Mesenchymal stem cell (in vitro differentiated cells and primary cell): Measurements from ENCODE around the gene ERP44.
"Not testable (repeated sequence)": the region's sequence is repeated elsewhere in the genome, so short reads cannot be mapped to it uniquely, and the experiment has no call there.

Source experiments
- DNase-seq: peaks from one replicate; pipeline ENCODE4 v3.0.0-alpha.2; 2013
- H2AFZ ChIP-seq: one replicate; pipeline ENCODE4 v1.6.1; 2013; ENCODE audit warnings: low read depth, mild to moderate bottlenecking, control low read depth, inconsistent platforms, low read length, moderate library complexity
- H2AK5ac ChIP-seq: 2 replicates; pipeline ENCODE4 v1.6.1; 2013; ENCODE audit warnings: low read length, moderate library complexity, mild to moderate bottlenecking, inconsistent platforms; ENCODE audit not compliant: severe bottlenecking
- H2BK120ac ChIP-seq: one replicate; pipeline ENCODE4 v1.6.1; 2013; ENCODE audit warnings: low read depth, mild to moderate bottlenecking, inconsistent platforms, low read length, moderate library complexity
- H2BK12ac ChIP-seq, 2 experiments: one replicate each; pipeline ENCODE4 v1.6.1; 2013; ENCODE audit warnings: inconsistent platforms in 2 of 2, low read length in 2 of 2, mild to moderate bottlenecking in 2 of 2, moderate library complexity in 2 of 2, control low read depth in 1 of 2
- H2BK15ac ChIP-seq: one replicate; pipeline ENCODE4 v1.6.1; 2013; ENCODE audit warnings: mild to moderate bottlenecking, low read depth, inconsistent platforms; ENCODE audit not compliant: poor library complexity, severe bottlenecking
- H2BK5ac ChIP-seq: 2 replicates; pipeline ENCODE4 v1.6.1; 2013; ENCODE audit warnings: low read depth, mild to moderate bottlenecking, low read length, control low read depth, inconsistent platforms; ENCODE audit not compliant: poor library complexity, severe bottlenecking
- H3K14ac ChIP-seq, 2 experiments: one replicate each; pipeline ENCODE4 v1.6.1; 2013; ENCODE audit warnings: inconsistent platforms in 2 of 2, low read length in 2 of 2, control low read depth in 1 of 2, mild to moderate bottlenecking in 1 of 2, moderate library complexity in 1 of 2
- H3K18ac ChIP-seq, 2 experiments: one replicate each; pipeline ENCODE4 v1.6.1; 2013; ENCODE audit warnings: inconsistent platforms in 2 of 2, low read length in 2 of 2, control low read depth in 1 of 2, low read depth in 1 of 2, mild to moderate bottlenecking in 1 of 2
- H3K23ac ChIP-seq, 2 experiments: one replicate each; pipeline ENCODE4 v1.6.1; 2013; ENCODE audit warnings: inconsistent platforms in 2 of 2, low read length in 2 of 2, mild to moderate bottlenecking in 2 of 2, moderate library complexity in 2 of 2, control low read depth in 1 of 2
- H3K27ac ChIP-seq: 2 replicates; pipeline ENCODE4 v1.5.1; 2013; ENCODE audit warnings: mild to moderate bottlenecking, moderate library complexity, low read length, control low read depth, inconsistent platforms; ENCODE audit not compliant: poor library complexity, severe bottlenecking
- H3K27me3 ChIP-seq, 2 experiments: 2 replicates each; pipeline versions ENCODE4 v1.6.1 to v1.7.0; 2013; ENCODE audit warnings: low read length in 2 of 2, mild to moderate bottlenecking in 2 of 2, moderate library complexity in 2 of 2, control low read depth in 1 of 2, inconsistent platforms in 1 of 2; ENCODE audit not compliant: control insufficient read depth in 1 of 2, insufficient read depth in 1 of 2
- H3K36me3 ChIP-seq, 2 experiments: 2 replicates each; pipeline versions ENCODE4 v1.6.1 to v1.7.0; 2013; ENCODE audit warnings: low read length in 2 of 2, control low read depth in 1 of 2, inconsistent platforms in 1 of 2, low read depth in 1 of 2, mild to moderate bottlenecking in 1 of 2; ENCODE audit not compliant: insufficient read depth in 2 of 2, control insufficient read depth in 1 of 2
- H3K4ac ChIP-seq, 2 experiments: one replicate each; pipeline ENCODE4 v1.6.1; 2013; ENCODE audit warnings: inconsistent platforms in 2 of 2, low read length in 2 of 2, mild to moderate bottlenecking in 2 of 2, moderate library complexity in 2 of 2, control low read depth in 1 of 2, low read depth in 1 of 2
- H3K4me1 ChIP-seq: 2 replicates; pipeline ENCODE4 v1.6.1; 2013; ENCODE audit warnings: low read depth, low read length, control low read depth; ENCODE audit not compliant: control insufficient read depth, insufficient read depth
- H3K4me2 ChIP-seq: 2 replicates; pipeline ENCODE4 v1.6.1; 2013; ENCODE audit warnings: low read length, mild to moderate bottlenecking, inconsistent platforms; ENCODE audit not compliant: poor library complexity, severe bottlenecking
- H3K4me3 ChIP-seq, 2 experiments: 2 replicates each; pipeline versions ENCODE4 v1.5.1 to v1.7.0; 2013; ENCODE audit warnings: low read length in 2 of 2, mild to moderate bottlenecking in 2 of 2, control low read depth in 1 of 2, low read depth in 1 of 2; ENCODE audit not compliant: insufficient read depth in 1 of 2
- H3K79me1 ChIP-seq: replicated peaks from 2 replicates; pipeline ENCODE4 v1.6.1; 2013; ENCODE audit warnings: mild to moderate bottlenecking, control low read depth, low read length, inconsistent platforms; ENCODE audit not compliant: poor library complexity, severe bottlenecking
- H3K9ac ChIP-seq: 2 replicates; pipeline ENCODE4 v1.7.0; 2013; ENCODE audit warnings: mild to moderate bottlenecking, low read length, moderate library complexity
- H3K9me3 ChIP-seq: 2 replicates; pipeline ENCODE4 v1.7.0; 2013; ENCODE audit warnings: mild to moderate bottlenecking, low read length; ENCODE audit not compliant: control insufficient read depth
- H4K8ac ChIP-seq: one replicate; pipeline ENCODE4 v1.6.1; 2013; ENCODE audit warnings: inconsistent platforms, mild to moderate bottlenecking, low read length, moderate library complexity
- H4K91ac ChIP-seq: one replicate; pipeline ENCODE4 v1.6.1; 2013; ENCODE audit warnings: mild to moderate bottlenecking, low read length, inconsistent platforms
- WGBS: methylation state at CpG from one replicate; pipeline ENCODE4 v1.1.7; 2013; ENCODE audit warnings: mixed read lengths; 5-methylcytosine and 5-hydroxymethylcytosine counted together

Gene ERP44

DNA sequence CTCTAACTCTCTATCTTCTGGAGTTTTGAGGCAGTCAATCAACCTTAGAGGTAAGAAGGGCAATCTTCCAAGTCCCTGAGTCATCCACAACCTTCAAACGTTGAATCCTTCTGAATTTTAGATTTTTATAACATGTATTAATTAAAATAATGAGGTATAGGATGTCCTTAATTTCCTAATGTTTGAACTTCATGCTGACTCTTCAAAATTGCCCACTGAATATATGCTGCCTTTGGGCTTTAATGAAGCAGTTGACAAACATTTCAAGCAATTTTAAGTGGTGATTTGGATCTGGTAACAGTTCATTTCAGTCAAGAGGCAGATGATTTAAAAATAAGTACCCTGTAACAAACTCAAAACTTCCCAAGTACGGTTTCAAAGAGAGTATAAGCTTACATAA lies 26.0 kb downstream of the ERP44 start:
- no peak for DNase-seq
- WGBS = no CpG with 5 or more reads among the region's 2 CpGs
- H2BK120ac ChIP-seq = no peak overlapping the region

DNA sequence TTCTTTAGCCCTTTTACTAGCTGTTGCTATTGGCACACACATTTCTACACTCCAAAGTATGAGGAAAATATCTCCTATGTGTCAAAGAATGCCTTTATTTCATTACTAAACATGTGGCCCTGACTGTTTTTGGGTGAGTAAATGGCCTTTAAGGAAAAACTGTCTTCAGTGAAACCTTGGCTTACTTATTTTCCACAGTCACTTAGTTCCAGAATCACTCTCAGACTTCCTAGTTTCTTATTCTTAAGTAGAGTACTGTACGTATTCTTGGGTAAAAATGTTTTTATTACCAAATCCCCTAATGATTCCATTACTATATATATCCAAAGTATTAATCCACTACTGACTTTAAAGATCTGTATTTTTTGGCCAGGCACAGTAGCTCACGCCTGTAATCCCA lies 27.5 kb downstream of the ERP44 start:
- H3K4ac ChIP-seq = no peak overlapping the region
- H4K8ac ChIP-seq = no peak overlapping the region
- no peak overlapping the region for H3K27ac ChIP-seq
- no peak overlapping the region for H2BK15ac ChIP-seq
- H2BK12ac ChIP-seq = no peak overlapping the region
- no peaks in the 10 kb centered on the region for H3K27me3 ChIP-seq
- H3K23ac ChIP-seq = no peak overlapping the region
- H3K4me1 ChIP-seq = no peaks in the 10 kb centered on the region
- H3K9me3 ChIP-seq = no peaks in the 10 kb centered on the region
- H2BK5ac ChIP-seq = no peak overlapping the region
- 77% methylated on average over 1 of the region's 2 CpGs for WGBS
- H2AK5ac ChIP-seq = no peak overlapping the region
- H2BK120ac ChIP-seq = no peak overlapping the region
- H3K4me3 ChIP-seq = no peak overlapping the region
- no peak overlapping the region for H3K18ac ChIP-seq
- H3K79me1 ChIP-seq = peaks cover 25% of the 10 kb centered on the region
- H2AFZ ChIP-seq = no peak overlapping the region
- no peaks in the 10 kb centered on the region for H3K36me3 ChIP-seq
- H4K91ac ChIP-seq = no peak overlapping the region
- no peak overlapping the region for H3K9ac ChIP-seq
- DNase-seq = no peak
- H3K14ac ChIP-seq = no peak overlapping the region
- H3K4me2 ChIP-seq = no peak overlapping the region

More for the DNA sequence above, 26.0 kb downstream of the ERP44 start:
- no peak overlapping the region for H2BK12ac ChIP-seq
- no peak overlapping the region for H3K4me3 ChIP-seq
- no peak overlapping the region for H3K4ac ChIP-seq
- H3K18ac ChIP-seq = no peak overlapping the region
- no peak overlapping the region for H4K8ac ChIP-seq
- H3K4me2 ChIP-seq = no peak overlapping the region
- no peaks in the 10 kb centered on the region for H3K27me3 ChIP-seq
- H3K27ac ChIP-seq = no peak overlapping the region
- H2AFZ ChIP-seq = no peak overlapping the region
- peaks cover 28% of the 10 kb centered on the region for H3K79me1 ChIP-seq
- H3K23ac ChIP-seq = no peak overlapping the region
- H3K9ac ChIP-seq = no peak overlapping the region
- no peaks in the 10 kb centered on the region for H3K36me3 ChIP-seq
- no peak overlapping the region for H2BK5ac ChIP-seq
- H3K9me3 ChIP-seq = no peaks in the 10 kb centered on the region
- no peak overlapping the region for H3K14ac ChIP-seq
- no peak overlapping the region for H2BK15ac ChIP-seq
- H2AK5ac ChIP-seq = no peak overlapping the region
- no peak overlapping the region for H4K91ac ChIP-seq
- H3K4me1 ChIP-seq = no peaks in the 10 kb centered on the region

DNA sequence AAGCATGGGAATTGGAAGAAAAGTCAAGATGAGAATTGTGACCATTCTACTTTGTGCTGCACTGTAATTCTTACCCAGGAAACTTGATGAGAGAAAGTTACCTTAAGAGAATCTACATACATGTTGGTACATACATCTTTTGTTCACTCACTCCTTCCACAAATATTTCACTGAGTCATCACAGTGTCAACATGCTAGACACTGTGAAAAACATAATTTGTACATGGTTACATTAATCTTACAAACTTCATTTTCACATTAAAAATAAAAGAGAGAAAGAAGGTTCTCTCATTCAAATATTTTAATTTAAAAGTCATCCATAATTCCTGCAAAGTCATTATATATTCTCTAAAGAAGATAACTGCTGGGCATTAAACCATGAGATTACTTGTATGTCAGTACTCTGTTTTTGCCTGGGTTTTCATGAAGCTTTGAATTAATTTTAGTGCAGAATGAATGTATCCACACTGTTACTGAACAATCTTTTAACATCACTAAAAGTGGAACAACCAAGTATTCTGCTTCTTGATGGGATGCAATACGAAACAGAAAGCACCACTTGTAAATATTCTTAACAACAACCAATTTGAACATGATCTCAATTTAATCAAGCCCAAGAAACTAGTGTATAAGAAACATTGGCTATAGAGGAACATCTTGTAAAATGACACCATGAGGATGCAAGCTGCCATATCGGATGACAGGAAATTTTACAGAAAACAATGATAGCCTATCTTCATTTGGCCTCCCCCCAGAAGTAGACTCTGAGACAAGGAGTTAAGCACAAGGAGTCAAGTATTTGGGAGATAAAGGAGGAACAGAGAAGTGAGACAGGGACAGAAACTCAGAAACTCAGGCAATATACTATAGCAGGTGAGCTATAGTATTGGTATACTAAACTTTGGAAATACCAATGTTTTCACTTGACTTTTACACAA lies 28.4 kb downstream of the ERP44 start:
- no peaks in the 10 kb centered on the region for H3K27me3 ChIP-seq
- peaks cover 17% of the 10 kb centered on the region for H3K79me1 ChIP-seq
- 100% methylated on average over 2 of the region's 2 CpGs for WGBS
- H4K8ac ChIP-seq = no peak overlapping the region
- no peak overlapping the region for H2BK120ac ChIP-seq
- H3K14ac ChIP-seq = no peak overlapping the region
- H2BK5ac ChIP-seq = no peak overlapping the region
- no peak overlapping the region for H3K4me3 ChIP-seq
- no peak overlapping the region for H3K4me2 ChIP-seq
- H3K4me1 ChIP-seq = no peaks in the 10 kb centered on the region
- no peak overlapping the region for H2AK5ac ChIP-seq
- no peak overlapping the region for H3K27ac ChIP-seq
- H2BK15ac ChIP-seq = no peak overlapping the region
- H4K91ac ChIP-seq = no peak overlapping the region
- no peaks in the 10 kb centered on the region for H3K36me3 ChIP-seq
- H2BK12ac ChIP-seq = no peak overlapping the region
- no peak overlapping the region for H3K23ac ChIP-seq
- no peaks in the 10 kb centered on the region for H3K9me3 ChIP-seq
- no peak overlapping the region for H3K18ac ChIP-seq
- H3K4ac ChIP-seq = no peak overlapping the region
- DNase-seq = no peak
- no peak overlapping the region for H3K9ac ChIP-seq
- no peak overlapping the region for H2AFZ ChIP-seq

DNA sequence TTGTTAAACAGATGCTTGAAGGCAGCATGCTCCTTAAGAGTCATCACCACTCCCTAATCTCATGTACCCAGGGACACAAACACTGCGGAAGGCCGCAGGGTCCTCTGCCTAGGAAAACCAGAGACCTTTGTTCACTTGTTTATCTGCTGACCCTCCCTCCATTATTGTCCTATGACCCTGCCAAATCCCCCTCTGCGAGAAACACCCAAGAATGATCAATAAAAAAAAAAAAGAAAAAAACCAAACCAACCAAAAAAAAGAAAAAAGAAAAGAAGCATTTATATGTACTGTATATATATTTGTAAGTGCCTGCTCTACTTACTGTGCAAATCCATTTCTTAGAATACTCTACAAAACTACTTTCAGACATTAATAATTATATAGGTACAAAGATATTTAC lies 29.7 kb downstream of the ERP44 start:
- H3K4me2 ChIP-seq, H2BK12ac ChIP-seq, H2BK120ac ChIP-seq, H2AFZ ChIP-seq, H3K79me1 ChIP-seq, H2BK5ac ChIP-seq, H4K91ac ChIP-seq, H2BK15ac ChIP-seq, H3K23ac ChIP-seq, H3K9ac ChIP-seq, H3K18ac ChIP-seq, H3K27me3 ChIP-seq, H2AK5ac ChIP-seq, DNase-seq, H3K9me3 ChIP-seq, H3K27ac ChIP-seq, H3K14ac ChIP-seq, H3K36me3 ChIP-seq, H4K8ac ChIP-seq, H3K4me3 ChIP-seq, H3K4ac ChIP-seq, H3K4me1 ChIP-seq: not testable (repeated sequence)
- WGBS = no CpG with 5 or more reads among the region's 3 CpGs
